A673 (cell line): Measurements from ENCODE around the gene MFAP1.

Experiments used
- EZH2 ChIP-seq: fragments of 200-600 bp; sonication (generic); IDR thresholded peaks from 2 replicates; pipeline ENCODE4 v1.6.1; 2017; ENCODE audit warnings: borderline replicate concordance, low read depth, mild to moderate bottlenecking, mixed read lengths, antibody characterized with exemption, low read length; ENCODE audit not compliant: poor library complexity, severe bottlenecking
- TF ChIP-seq, protein P1 (sequence below): fragments of 300-800, 200-600 bp; sonication (generic); conservative IDR thresholded peaks from 2 replicates; pipeline ENCODE4 v1.5.1; 2017; ENCODE audit warnings: low read depth, mild to moderate bottlenecking, antibody characterized with exemption, low read length, moderate library complexity, mixed read lengths

- TF ChIP-seq, protein P1, sequence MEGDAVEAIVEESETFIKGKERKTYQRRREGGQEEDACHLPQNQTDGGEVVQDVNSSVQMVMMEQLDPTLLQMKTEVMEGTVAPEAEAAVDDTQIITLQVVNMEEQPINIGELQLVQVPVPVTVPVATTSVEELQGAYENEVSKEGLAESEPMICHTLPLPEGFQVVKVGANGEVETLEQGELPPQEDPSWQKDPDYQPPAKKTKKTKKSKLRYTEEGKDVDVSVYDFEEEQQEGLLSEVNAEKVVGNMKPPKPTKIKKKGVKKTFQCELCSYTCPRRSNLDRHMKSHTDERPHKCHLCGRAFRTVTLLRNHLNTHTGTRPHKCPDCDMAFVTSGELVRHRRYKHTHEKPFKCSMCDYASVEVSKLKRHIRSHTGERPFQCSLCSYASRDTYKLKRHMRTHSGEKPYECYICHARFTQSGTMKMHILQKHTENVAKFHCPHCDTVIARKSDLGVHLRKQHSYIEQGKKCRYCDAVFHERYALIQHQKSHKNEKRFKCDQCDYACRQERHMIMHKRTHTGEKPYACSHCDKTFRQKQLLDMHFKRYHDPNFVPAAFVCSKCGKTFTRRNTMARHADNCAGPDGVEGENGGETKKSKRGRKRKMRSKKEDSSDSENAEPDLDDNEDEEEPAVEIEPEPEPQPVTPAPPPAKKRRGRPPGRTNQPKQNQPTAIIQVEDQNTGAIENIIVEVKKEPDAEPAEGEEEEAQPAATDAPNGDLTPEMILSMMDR, result no peak
- no peak for TF ChIP-seq EZH2
These were observed 28.5 kb downstream of the MFAP1 start for GRCh38 chr15:43795997-43796396.
